Aorta (tissue), 5 donors: ENCODE data around the gene PDZD7. TPM values are rescaled to one million over a fixed set of nuclear protein-coding genes. Genes with fewer than 3 reads are reported as not detected.
A peak's percentile ranks its signal among the peaks of the same experiment; 100 is the strongest.

Experiments used
- ATAC-seq: fragments of 200-7000 bp; cut with Tn5 transposase; one replicate; pipeline ENCODE4 v1.9.1; 2022; ENCODE audit warnings: moderate library complexity; ENCODE audit not compliant: low FRiP score
- DNase-seq, 2 donors: peaks; one replicate each; pipeline ENCODE4 v3.0.0-alpha.2; 2020
- H3K27ac ChIP-seq, 2 donors: one replicate each; pipeline ENCODE4 v1.5.1; 2013; ENCODE audit warnings: low read length in 2 of 2, mild to moderate bottlenecking in 2 of 2, moderate library complexity in 2 of 2, control low read depth in 1 of 2, inconsistent platforms in 1 of 2, low read depth in 1 of 2
- H3K27me3 ChIP-seq, 2 donors: one replicate each; pipeline ENCODE4 v1.6.1; 2013; ENCODE audit warnings: control low read depth in 1 of 2, low read length in 1 of 2, mild to moderate bottlenecking in 1 of 2, moderate library complexity in 1 of 2; ENCODE audit not compliant: insufficient read depth in 2 of 2, control insufficient read depth in 1 of 2
- H3K36me3 ChIP-seq, 2 donors: one replicate each; pipeline ENCODE4 v1.6.1; 2013; ENCODE audit warnings: control low read depth in 1 of 2, low read length in 1 of 2, mild to moderate bottlenecking in 1 of 2; ENCODE audit not compliant: insufficient read depth in 2 of 2, control insufficient read depth in 1 of 2
- H3K4me1 ChIP-seq, 2 donors: one replicate each; pipeline ENCODE4 v1.6.1; 2013; ENCODE audit warnings: low read length in 2 of 2, control low read depth in 1 of 2, mild to moderate bottlenecking in 1 of 2, moderate library complexity in 1 of 2; ENCODE audit not compliant: insufficient read depth in 2 of 2, control insufficient read depth in 1 of 2
- H3K4me3 ChIP-seq, 2 donors: one replicate each; pipeline ENCODE4 v1.5.1; 2013; ENCODE audit warnings: low read length in 2 of 2, control low read depth in 1 of 2, mild to moderate bottlenecking in 1 of 2
- H3K9me3 ChIP-seq: one replicate; pipeline ENCODE4 v1.6.1; 2013; ENCODE audit warnings: mild to moderate bottlenecking, low read length; ENCODE audit not compliant: control insufficient read depth
- WGBS, 2 donors: extraction: QIAGEN DNeasy Blood & Tissue Kit; methylation state at CpG; one replicate each; pipeline ENCODE4 v1.1.7; 2013; 5-methylcytosine and 5-hydroxymethylcytosine counted together
- intact Hi-C, 2 donors: fragments of 100-400 bp; cut with DNase I; formaldehyde crosslinking; loops; one replicate each; pipeline versions ENCODE4 v1.14.2 to v1.15.0; 2022
- polyA plus RNA-seq, 2 donors: library from polyadenylated mRNA; stranded (reverse); fragments of 200-250 nt; gene quantifications; one replicate each; pipeline ENCODE4 v1.2.3, GENCODE V29; 2013
- total RNA-seq, 2 donors: library from RNA; stranded (reverse); fragmentation: NEBNext Ultra II Directional; extraction: Animal tissue kit (Norgen Biotek cat#: 25700); gene quantifications; one replicate each; pipeline ENCODE4 v1.2.1, GENCODE V29; 2021
- donor health status: healthy with polysubstance abuse.
- donor health status: Bipolar disorder and iron deficiency.
- donor health status: DM: no; HTN: no; CAD: no.
- donor health status: DM: no; HTN: no; CAD: no.
- donor health status: DM: yes; HTN: yes; CAD: no.

The PDZD7 gene
- total and polyA plus RNA-seq, 4 donors = 0.97 to 3.9 (median 1.3) TPM

GRCh38 chr10:101055411-101055810, 24.5 kb upstream of the PDZD7 start:
- H3K4me1 ChIP-seq = no peaks in the 10 kb centered on the region
- no peaks in the 10 kb centered on the region for H3K27me3 ChIP-seq
- H3K27ac ChIP-seq = no peak overlapping the region
- no peaks in the 10 kb centered on the region for H3K36me3 ChIP-seq
- H3K4me3 ChIP-seq = no peak overlapping the region
- no peaks in the 10 kb centered on the region for H3K9me3 ChIP-seq
- ATAC-seq (no peak), DNase-seq (no peak)
- 72 to 92% methylated on average over 4 of the region's 4 CpGs for WGBS, 2 donors
- intact Hi-C loops = no loop called here

- Histone ChIP-seq H3K4me1 (no peaks in the 10 kb centered on the region), H3K9me3 (no peaks in the 10 kb centered on the region), H3K27me3 (no peaks in the 10 kb centered on the region), H3K4me3 (no peak overlapping the region), H3K36me3 (no peaks in the 10 kb centered on the region), H3K27ac (no peak overlapping the region)
- WGBS, 2 donors = 91 to 93% methylated on average over 5 of the region's 5 CpGs
- intact Hi-C loops = no loop called here
- ATAC-seq (no peak), DNase-seq (no peak)
Measured at GRCh38 chr10:101054876-101055275, 23.9 kb upstream of the PDZD7 start.

GRCh38 chr10:101054351-101054750, 23.4 kb upstream of the PDZD7 start:
- H3K27me3 ChIP-seq = no peaks in the 10 kb centered on the region
- no peaks in the 10 kb centered on the region for H3K4me1 ChIP-seq
- ATAC-seq = no peak
- H3K36me3 ChIP-seq = no peaks in the 10 kb centered on the region
- whole genome bisulfite sequencing, 2 donors = 90 to 94% methylated on average over 1 of the region's 1 CpG
- no peak overlapping the region for H3K4me3 ChIP-seq
- intact Hi-C loops = no loop called here
- H3K27ac ChIP-seq = no peak overlapping the region
- H3K9me3 ChIP-seq = no peaks in the 10 kb centered on the region
- DNase-seq = peak in 1 of 2 donors; percentile 9

- H3K4me3 ChIP-seq = no peak overlapping the region
- intact Hi-C loops = no loop called here
- DNase-seq (no peak), ATAC-seq (no peak)
- no peak overlapping the region for H3K27ac ChIP-seq
- no peaks in the 10 kb centered on the region for H3K27me3 ChIP-seq
- no peaks in the 10 kb centered on the region for H3K36me3 ChIP-seq
- H3K9me3 ChIP-seq = no peaks in the 10 kb centered on the region
- H3K4me1 ChIP-seq = no peaks in the 10 kb centered on the region
Measured at GRCh38 chr10:101053516-101053915, 22.6 kb upstream of the PDZD7 start.

- intact Hi-C loops = no loop called here
- 30 to 38% methylated on average over 3 of the region's 3 CpGs for WGBS, 2 donors
- peak; percentile 75 to 78 for DNase-seq
- no peaks in the 10 kb centered on the region for H3K27me3 ChIP-seq
- no peaks in the 10 kb centered on the region for H3K36me3 ChIP-seq
- H3K4me1 ChIP-seq = no peaks in the 10 kb centered on the region
- peak; percentile 60 for ATAC-seq
- peak overlapping the region in 1 of 2 donors; percentile 32 for H3K27ac ChIP-seq
- H3K9me3 ChIP-seq = no peaks in the 10 kb centered on the region
- no peak overlapping the region for H3K4me3 ChIP-seq
Measured at GRCh38 chr10:101052285-101052684, 21.4 kb upstream of the PDZD7 start.

GRCh38 chr10:101050208-101051069, 19.5 kb upstream of the PDZD7 start:
- Histone ChIP-seq H3K4me3 (no peak overlapping the region), H3K27me3 (no peaks in the 10 kb centered on the region), H3K27ac (no peak overlapping the region), H3K36me3 (no peaks in the 10 kb centered on the region), H3K9me3 (no peaks in the 10 kb centered on the region), H3K4me1 (no peaks in the 10 kb centered on the region)
- ATAC-seq = peak; percentile 76
- intact Hi-C loops = no loop called here
- DNase-seq = peak; percentile 69 to 90
- WGBS, 2 donors = 13 to 17% methylated on average over 42 of the region's 42 CpGs

GRCh38 chr10:101047961-101048892, 17.3 kb upstream of the PDZD7 start:
- ATAC-seq = no peak
- WGBS, 2 donors = 12 to 16% methylated on average over 60 to 62 of the region's 62 CpGs

GRCh38 chr10:101047268-101047667, 16.3 kb upstream of the PDZD7 start:
- DNase-seq (no peak), ATAC-seq (no peak)
- H3K4me3 ChIP-seq = no peak overlapping the region
- H3K36me3 ChIP-seq = no peaks in the 10 kb centered on the region
- H3K9me3 ChIP-seq = no peaks in the 10 kb centered on the region
- intact Hi-C loops = no loop called here
- no peaks in the 10 kb centered on the region for H3K4me1 ChIP-seq
- H3K27ac ChIP-seq = no peak overlapping the region
- 23 to 27% methylated on average over 15 to 16 of the region's 16 CpGs for WGBS, 2 donors
- no peaks in the 10 kb centered on the region for H3K27me3 ChIP-seq

More at GRCh38 chr10:101047961-101048892, 17.3 kb upstream of the PDZD7 start:
- H3K4me3 ChIP-seq = no peak overlapping the region
- H3K9me3 ChIP-seq = no peaks in the 10 kb centered on the region
- DNase-seq = peak in 1 of 2 donors; percentile 65
- H3K27me3 ChIP-seq = no peaks in the 10 kb centered on the region
- no peaks in the 10 kb centered on the region for H3K4me1 ChIP-seq
- H3K36me3 ChIP-seq = no peaks in the 10 kb centered on the region
- no peak overlapping the region for H3K27ac ChIP-seq
- intact Hi-C loops = no loop called here
